A172 (cell line): ENCODE results near the gene DIAPH2. TPM values are rescaled to one million over a fixed set of nuclear protein-coding genes. Genes with fewer than 3 reads are reported as not detected.
A peak's percentile ranks its signal among the peaks of the same experiment; 100 is the strongest.
"Not testable (repeated sequence)": the region's sequence is repeated elsewhere in the genome, so short reads cannot be mapped to it uniquely, and the experiment has no call there.

ENCODE experiments used
- DNase-seq: peaks from one replicate; pipeline ENCODE4 v3.0.0-alpha.2; 2015; ENCODE audit warnings: low spot score
- total RNA-seq: library from RNA; depleted of rRNA; stranded (reverse); fragments of >200 nt; shearing (Covaris generic); gene quantifications from 2 replicates; pipeline ENCODE4 v1.2.3, GENCODE V29; 2014; rRNA removed

Gene DIAPH2
- total RNA-seq, result 3.9 and 4.7 TPM in 2 replicates

GRCh38 chrX:96684339-96685209, at the start of gene DIAPH2:
TSS of gene DIAPH2 (plus strand) at chrX:96684842.
- DNase-seq, result peak; percentile 46

GRCh38 chrX:96650023-96650422, 34.6 kb upstream of the DIAPH2 start:
- no peak for DNase-seq

GRCh38 chrX:96655947-96656623, 28.6 kb upstream of the DIAPH2 start:
- DNase-seq, result no peak

- no peak for DNase-seq
Measured at GRCh38 chrX:96682516-96682915, 2.1 kb upstream of the DIAPH2 start.

- DNase-seq, result no peak
Measured at GRCh38 chrX:96683997-96684338, 674 bp upstream of the DIAPH2 start.

GRCh38 chrX:96685210-96686099, 813 bp downstream of the DIAPH2 start:
- peak; percentile 2 for DNase-seq

GRCh38 chrX:96687776-96688175, 3.1 kb downstream of the DIAPH2 start:
- DNase-seq, result no peak

GRCh38 chrX:96688789-96689188, 4.1 kb downstream of the DIAPH2 start:
- no peak for DNase-seq

GRCh38 chrX:96689991-96690390, 5.3 kb downstream of the DIAPH2 start:
- DNase-seq, result no peak

GRCh38 chrX:96692454-96692853, 7.8 kb downstream of the DIAPH2 start:
- DNase-seq, result no peak

- DNase-seq, result no peak
Measured at GRCh38 chrX:96692890-96693289, 8.2 kb downstream of the DIAPH2 start.

GRCh38 chrX:96693407-96693806, 8.8 kb downstream of the DIAPH2 start:
- DNase-seq, result no peak

GRCh38 chrX:96696462-96696861, 11.8 kb downstream of the DIAPH2 start:
- DNase-seq, result no peak

GRCh38 chrX:96700625-96701024, 16.0 kb downstream of the DIAPH2 start:
- DNase-seq, result no peak

GRCh38 chrX:96703379-96703778, 18.7 kb downstream of the DIAPH2 start:
- DNase-seq, result no peak

- no peak for DNase-seq
Measured at GRCh38 chrX:96703816-96704215, 19.2 kb downstream of the DIAPH2 start.

GRCh38 chrX:96704629-96705028, 20.0 kb downstream of the DIAPH2 start:
- DNase-seq, result no peak

- no peak for DNase-seq
Measured at GRCh38 chrX:96705905-96706304, 21.3 kb downstream of the DIAPH2 start.

GRCh38 chrX:96707804-96708203, 23.2 kb downstream of the DIAPH2 start:
- no peak for DNase-seq

GRCh38 chrX:96710031-96710430, 25.4 kb downstream of the DIAPH2 start:
- no peak for DNase-seq

GRCh38 chrX:96713303-96713702, 28.7 kb downstream of the DIAPH2 start:
- DNase-seq, result no peak

GRCh38 chrX:96714393-96714792, 29.8 kb downstream of the DIAPH2 start:
- not testable (repeated sequence) for DNase-seq
